ENCODE results near the gene PTPRT.

The PTPRT gene

DNA sequence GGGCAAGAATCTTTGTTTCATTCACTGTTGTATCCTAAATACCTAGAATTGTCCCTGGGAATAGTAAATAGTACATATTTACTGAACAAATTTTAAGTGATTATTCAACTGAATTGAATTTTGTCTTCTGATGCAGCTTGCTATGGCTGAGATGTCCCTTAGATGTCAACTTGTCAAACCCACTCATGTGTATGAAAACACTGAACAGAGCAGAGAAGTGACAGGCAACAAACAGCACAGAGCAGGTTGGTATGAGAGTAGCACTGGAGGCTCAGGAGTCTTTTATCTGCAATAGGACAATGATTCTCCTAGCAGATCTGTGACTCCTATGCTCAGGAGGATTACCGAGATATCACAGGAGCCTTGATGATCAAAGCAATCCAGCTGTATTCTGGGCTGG is 1031.4 kb downstream of the PTPRT start:
- no peak overlapping the region for H3K4me3 ChIP-seq
- H3K27ac ChIP-seq = no peak overlapping the region
- TF ChIP-seq, protein P1, sequence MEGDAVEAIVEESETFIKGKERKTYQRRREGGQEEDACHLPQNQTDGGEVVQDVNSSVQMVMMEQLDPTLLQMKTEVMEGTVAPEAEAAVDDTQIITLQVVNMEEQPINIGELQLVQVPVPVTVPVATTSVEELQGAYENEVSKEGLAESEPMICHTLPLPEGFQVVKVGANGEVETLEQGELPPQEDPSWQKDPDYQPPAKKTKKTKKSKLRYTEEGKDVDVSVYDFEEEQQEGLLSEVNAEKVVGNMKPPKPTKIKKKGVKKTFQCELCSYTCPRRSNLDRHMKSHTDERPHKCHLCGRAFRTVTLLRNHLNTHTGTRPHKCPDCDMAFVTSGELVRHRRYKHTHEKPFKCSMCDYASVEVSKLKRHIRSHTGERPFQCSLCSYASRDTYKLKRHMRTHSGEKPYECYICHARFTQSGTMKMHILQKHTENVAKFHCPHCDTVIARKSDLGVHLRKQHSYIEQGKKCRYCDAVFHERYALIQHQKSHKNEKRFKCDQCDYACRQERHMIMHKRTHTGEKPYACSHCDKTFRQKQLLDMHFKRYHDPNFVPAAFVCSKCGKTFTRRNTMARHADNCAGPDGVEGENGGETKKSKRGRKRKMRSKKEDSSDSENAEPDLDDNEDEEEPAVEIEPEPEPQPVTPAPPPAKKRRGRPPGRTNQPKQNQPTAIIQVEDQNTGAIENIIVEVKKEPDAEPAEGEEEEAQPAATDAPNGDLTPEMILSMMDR (IDR thresholded peaks at IDR 0.05) = no peak
- DNase-seq (ENCODE audit: low spot score) = no peak

DNA sequence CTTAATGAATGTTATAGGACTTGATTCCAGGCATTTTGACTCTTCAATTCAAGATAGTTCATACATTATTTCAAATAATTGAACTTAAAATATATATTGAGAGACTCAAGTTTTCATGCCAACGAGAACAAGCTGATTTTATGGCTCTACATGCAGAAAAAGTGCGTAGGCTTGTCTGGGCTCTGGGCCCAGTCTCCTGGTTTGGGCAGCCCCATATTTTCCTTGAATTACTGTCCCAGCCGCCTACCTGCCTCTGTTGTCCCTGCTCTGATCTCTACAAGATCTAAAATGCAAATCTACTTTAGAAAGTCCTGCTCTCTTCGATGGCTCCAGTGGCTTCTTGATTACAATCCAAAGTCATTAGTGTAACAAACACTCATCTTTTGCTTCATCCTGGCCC is 1034.1 kb downstream of the PTPRT start:
- TF ChIP-seq, protein P1 (IDR thresholded peaks at IDR 0.05) = no peak

DNA sequence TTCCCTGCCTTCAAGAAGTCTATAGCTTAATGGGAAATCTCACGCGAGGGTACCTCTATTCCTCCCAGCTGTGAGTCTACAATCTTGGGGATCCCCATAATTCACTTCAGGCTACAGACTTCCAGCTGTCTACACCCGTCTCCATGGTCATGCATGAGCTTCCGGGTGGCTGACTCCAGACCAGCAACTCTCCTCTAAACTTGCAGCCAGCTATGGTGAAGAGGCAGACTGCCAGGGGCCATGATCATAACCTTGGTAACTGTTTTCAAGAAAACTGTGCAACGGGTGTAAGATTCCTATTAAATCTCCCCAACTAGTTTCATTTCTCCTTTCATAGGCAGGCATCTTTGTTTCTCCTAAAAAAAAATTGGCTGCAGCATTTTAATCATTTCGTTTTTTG is 1037.1 kb downstream of the PTPRT start:
- TF ChIP-seq, protein P1 (IDR thresholded peaks at IDR 0.05) = no peak
- H3K4me3 ChIP-seq = no peak overlapping the region
- H3K27ac ChIP-seq = no peak overlapping the region
- no peak for DNase-seq (ENCODE audit: low spot score)

More for the DNA sequence above, 1034.1 kb downstream of the PTPRT start:
- Histone ChIP-seq H3K27ac (no peak overlapping the region), H3K4me3 (no peak overlapping the region)
- DNase-seq (ENCODE audit: low spot score) = no peak

DNA sequence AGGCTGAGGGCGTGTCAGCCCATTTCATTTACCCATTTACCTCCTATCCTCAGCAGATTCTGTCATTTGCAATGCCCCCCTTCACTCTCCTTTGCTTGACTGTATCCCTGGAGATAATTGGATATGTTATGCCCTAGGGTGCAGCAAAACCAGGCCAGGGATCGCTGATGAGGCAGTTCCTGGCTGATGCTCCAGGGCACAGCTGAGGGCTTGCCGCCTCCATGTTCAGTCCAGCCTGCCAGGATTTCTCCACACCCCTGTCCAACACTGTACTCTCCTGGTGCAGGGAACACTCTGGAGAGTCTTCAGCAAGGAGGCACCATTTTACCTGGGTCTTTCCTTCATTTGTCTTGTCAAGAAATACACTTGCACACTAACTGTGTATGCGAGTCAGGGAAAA is 1039.5 kb downstream of the PTPRT start:
- Histone ChIP-seq H3K4me3 (no peak overlapping the region), H3K27ac (no peak overlapping the region)
- TF ChIP-seq, protein P1 (IDR thresholded peaks at IDR 0.05) = no peak
- DNase-seq (ENCODE audit: low spot score) = no peak

DNA sequence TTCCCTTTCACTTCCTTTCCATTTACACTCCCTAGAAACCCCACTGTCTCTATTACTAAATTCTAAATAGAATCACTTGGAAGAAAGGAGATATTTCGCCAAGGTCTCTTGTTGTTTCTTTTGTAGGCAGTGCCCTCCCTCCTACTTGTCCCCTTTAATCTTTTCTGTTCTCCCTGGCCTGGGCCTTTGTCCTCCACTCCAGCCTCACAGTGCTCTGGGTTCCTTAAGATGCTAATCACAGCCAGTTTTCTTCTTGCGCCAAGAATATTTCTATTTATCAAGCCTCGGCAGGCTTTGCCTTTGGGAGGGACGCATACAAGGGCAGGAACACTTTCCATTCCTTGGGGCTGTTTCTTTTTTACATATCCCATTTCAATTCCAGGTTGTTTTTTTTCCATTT is 1051.0 kb downstream of the PTPRT start:
- Histone ChIP-seq H3K4me3 (no peak overlapping the region), H3K27ac (no peak overlapping the region)
- TF ChIP-seq, protein P1 (IDR thresholded peaks at IDR 0.05) = no peak
- no peak for DNase-seq (ENCODE audit: low spot score)

DNA sequence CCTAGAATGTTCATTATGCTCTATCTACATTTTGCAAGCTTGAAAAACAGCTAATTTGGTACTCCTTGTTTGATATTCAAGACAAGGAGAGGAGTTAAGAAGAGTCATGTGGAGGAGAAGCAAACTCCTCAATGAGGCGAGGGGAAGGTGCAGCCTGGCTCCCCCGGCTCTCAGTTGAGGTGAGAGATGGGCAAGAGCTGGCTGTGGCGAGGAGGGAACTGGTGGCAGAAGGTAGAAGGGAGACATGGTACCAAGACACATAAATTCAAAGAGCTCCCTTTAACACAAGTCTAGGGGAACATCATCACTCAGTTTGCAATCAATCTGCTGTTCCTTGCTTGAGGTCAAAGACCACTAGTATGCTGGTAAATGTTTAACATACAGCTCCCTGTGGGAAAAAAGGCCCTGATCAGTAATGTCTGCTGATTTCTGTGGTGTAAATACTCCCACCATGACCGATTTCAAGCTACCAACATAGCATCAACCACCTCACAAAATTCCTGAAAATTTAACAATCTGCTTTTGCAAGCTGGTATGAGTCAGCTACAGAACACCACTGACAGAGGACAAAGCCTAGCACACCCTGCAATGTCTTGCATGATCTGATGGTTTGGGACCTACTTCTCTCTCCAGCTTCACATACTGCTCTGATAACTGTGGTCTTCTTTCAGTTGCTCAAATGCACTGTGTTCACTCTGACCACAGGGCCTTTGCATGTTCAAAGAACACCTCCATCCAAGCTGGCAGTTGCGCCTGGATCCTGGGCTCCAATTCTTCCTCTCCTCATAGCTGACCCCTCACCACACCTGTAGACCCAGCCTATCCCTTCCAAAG is 1055.2 kb downstream of the PTPRT start:
- Histone ChIP-seq H3K4me3 (no peak overlapping the region), H3K27ac (no peak overlapping the region)
- DNase-seq (ENCODE audit: low spot score) = no peak
- TF ChIP-seq, protein P1 (IDR thresholded peaks at IDR 0.05) = no peak
